Measurements from ENCODE around the gene APPL2. TPM values are rescaled to one million over a fixed set of nuclear protein-coding genes. Genes with fewer than 3 reads are reported as not detected.
A peak's percentile ranks its signal among the peaks of the same experiment; 100 is the strongest.

The APPL2 gene
- total RNA-seq, 1 experiment from 2014 or later: 42.2 TPM

GRCh38 chr12:105256011-105256410 is 20.0 kb upstream of the APPL2 start:
- no TSS peak for BruUV-seq (replicated peaks)
- H3K4me2 ChIP-seq (ENCODE audit: low read length): no peak overlapping the region
- H2AFZ ChIP-seq (ENCODE audit: low read length): no peak overlapping the region
- H3K9me3 ChIP-seq (ENCODE audit: low read length): no peaks in the 10 kb centered on the region
- no peaks in the 10 kb centered on the region for H3K9me2 ChIP-seq (replicated peaks; ENCODE audit: low read length)
- ATAC-seq (no peak), DNase-seq (peak; percentile 19)
- TF ChIP-seq EZH2 (IDR thresholded peaks at IDR 0.05; ENCODE audit: low read length, unreplicated experiment): no peak
- TF ChIP-seq EZH2phosphoT487 (IDR thresholded peaks at IDR 0.05; ENCODE audit: borderline replicate concordance, low read length): no peak
- TF ChIP-seq, protein P1, sequence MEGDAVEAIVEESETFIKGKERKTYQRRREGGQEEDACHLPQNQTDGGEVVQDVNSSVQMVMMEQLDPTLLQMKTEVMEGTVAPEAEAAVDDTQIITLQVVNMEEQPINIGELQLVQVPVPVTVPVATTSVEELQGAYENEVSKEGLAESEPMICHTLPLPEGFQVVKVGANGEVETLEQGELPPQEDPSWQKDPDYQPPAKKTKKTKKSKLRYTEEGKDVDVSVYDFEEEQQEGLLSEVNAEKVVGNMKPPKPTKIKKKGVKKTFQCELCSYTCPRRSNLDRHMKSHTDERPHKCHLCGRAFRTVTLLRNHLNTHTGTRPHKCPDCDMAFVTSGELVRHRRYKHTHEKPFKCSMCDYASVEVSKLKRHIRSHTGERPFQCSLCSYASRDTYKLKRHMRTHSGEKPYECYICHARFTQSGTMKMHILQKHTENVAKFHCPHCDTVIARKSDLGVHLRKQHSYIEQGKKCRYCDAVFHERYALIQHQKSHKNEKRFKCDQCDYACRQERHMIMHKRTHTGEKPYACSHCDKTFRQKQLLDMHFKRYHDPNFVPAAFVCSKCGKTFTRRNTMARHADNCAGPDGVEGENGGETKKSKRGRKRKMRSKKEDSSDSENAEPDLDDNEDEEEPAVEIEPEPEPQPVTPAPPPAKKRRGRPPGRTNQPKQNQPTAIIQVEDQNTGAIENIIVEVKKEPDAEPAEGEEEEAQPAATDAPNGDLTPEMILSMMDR (conservative IDR thresholded peaks at IDR 0.05; ENCODE audit: low read depth, low read length): no peak
- CTCF ChIA-PET: interaction anchor here (0.7 kb wide), 1 partner anchor 877 kb away, joined by 3 read pairs; no protein-coding TSS in a partner anchor
- no peak overlapping the region for H3K9ac ChIP-seq (ENCODE audit: low read length)
- H3K36me3 ChIP-seq (ENCODE audit: low read depth, low read length): no peaks in the 10 kb centered on the region
- POLR2A ChIA-PET (ENCODE audit: unreplicated experiment): no interaction called here
- H3K4me3 ChIP-seq (ENCODE audit: low read length): no peak overlapping the region
- no peaks in the 10 kb centered on the region for H3F3A ChIP-seq (ENCODE audit: low read length, unreplicated experiment)
- no peaks in the 10 kb centered on the region for H4K20me1 ChIP-seq (ENCODE audit: low read length)
- no peaks in the 10 kb centered on the region for H3K79me2 ChIP-seq (ENCODE audit: low read length)
- no peaks in the 10 kb centered on the region for H3K27me3 ChIP-seq (ENCODE audit: low read length)
- intact Hi-C loops (cut with micrococcal nuclease): no loop called here
- H3K27ac ChIP-seq (ENCODE audit: low read length): no peak overlapping the region
- peaks cover 40% of the 10 kb centered on the region for H3K4me1 ChIP-seq (ENCODE audit: insufficient read depth, low read length)

DNA sequence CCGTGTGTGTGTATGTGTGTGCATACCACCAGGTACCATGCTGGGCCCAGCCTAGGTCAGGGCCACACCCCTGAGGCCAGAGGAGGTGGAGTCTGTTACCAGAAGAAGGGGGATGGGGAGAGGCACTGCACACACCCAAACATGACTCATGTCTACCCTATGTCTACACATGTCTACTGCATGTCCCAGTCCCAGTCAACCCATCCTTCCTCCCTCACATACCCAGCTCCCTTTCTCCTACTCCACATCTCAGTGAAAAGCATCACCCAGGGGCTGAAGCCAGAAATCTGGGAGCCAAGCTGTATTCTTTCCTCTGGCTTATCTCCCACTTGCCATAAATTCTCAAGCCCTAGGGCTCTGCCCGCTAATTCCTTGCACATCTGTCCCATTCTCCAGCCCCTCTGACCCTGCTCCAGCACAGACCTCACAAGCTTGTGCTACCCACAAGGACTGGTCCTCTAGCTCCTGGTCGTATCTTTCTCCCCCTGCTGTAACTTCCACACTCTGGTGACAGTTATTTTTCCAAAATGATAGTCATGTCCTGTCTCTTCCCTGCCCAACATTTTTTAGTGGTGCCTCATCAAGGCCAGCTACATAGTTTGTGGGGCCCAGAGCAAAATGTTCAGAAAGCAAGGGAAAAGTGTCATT is 18.0 kb upstream of the APPL2 start:
- H3K27ac ChIP-seq (ENCODE audit: low read length): peak overlapping the region; percentile 82
- peak; percentile 85 for DNase-seq

More for the DNA sequence above, 18.0 kb upstream of the APPL2 start:
- H3K4me2 ChIP-seq (ENCODE audit: low read length): peak overlapping the region; percentile 80
- H3F3A ChIP-seq (ENCODE audit: low read length, unreplicated experiment): no peaks in the 10 kb centered on the region
- H3K9ac ChIP-seq (ENCODE audit: low read length): peak overlapping the region; percentile 37; the same call in 1 of the 2 replicates
- no peaks in the 10 kb centered on the region for H3K79me2 ChIP-seq (ENCODE audit: low read length)
- peak overlapping the region; percentile 38; the same call in 1 of the 2 replicates for H2AFZ ChIP-seq (ENCODE audit: low read length)
- ChIA-PET CTCF (interaction anchor here (0.7 kb wide), 1 partner anchor 124 kb away, joined by 3 read pairs; no protein-coding TSS in a partner anchor), POLR2A (ENCODE audit: unreplicated experiment) (interaction anchor here (1.0 to 1.4 kb wide), 2 partner anchors 18 to 39 kb away, joined by 7 to 8 read pairs; partner anchors contain the start of gene APPL2)
- H3K4me1 ChIP-seq (ENCODE audit: insufficient read depth, low read length): peaks cover 40% of the 10 kb centered on the region
- H3K4me3 ChIP-seq (ENCODE audit: low read length): peak overlapping the region; percentile 33; the same call in 1 of the 2 replicates
- H4K20me1 ChIP-seq (ENCODE audit: low read length): no peaks in the 10 kb centered on the region
- no peaks in the 10 kb centered on the region for H3K9me2 ChIP-seq (replicated peaks; ENCODE audit: low read length)
- intact Hi-C loops (cut with micrococcal nuclease): no loop called here
- no peaks in the 10 kb centered on the region for H3K27me3 ChIP-seq (ENCODE audit: low read length)
- H3K36me3 ChIP-seq (ENCODE audit: low read depth, low read length): no peaks in the 10 kb centered on the region
- no TSS peak for BruUV-seq (replicated peaks)
- TF ChIP-seq EZH2 (IDR thresholded peaks at IDR 0.05; ENCODE audit: low read length, unreplicated experiment): no peak
- TF ChIP-seq, protein P1 (conservative IDR thresholded peaks at IDR 0.05; ENCODE audit: low read depth, low read length): no peak
- TF ChIP-seq EZH2phosphoT487 (IDR thresholded peaks at IDR 0.05; ENCODE audit: borderline replicate concordance, low read length): no peak
- no peaks in the 10 kb centered on the region for H3K9me3 ChIP-seq (ENCODE audit: low read length)
- ATAC-seq: peak; percentile 87
